Measurements from ENCODE around the gene WAS. TPM values are rescaled to one million over a fixed set of nuclear protein-coding genes. Genes with fewer than 3 reads are reported as not detected.

WAS gene
- total and polyA plus RNA-seq, 2 donors (not counting 1 experiment from before 2014, with no cell fraction given) = 88.7 to 98.0 TPM

DNA sequence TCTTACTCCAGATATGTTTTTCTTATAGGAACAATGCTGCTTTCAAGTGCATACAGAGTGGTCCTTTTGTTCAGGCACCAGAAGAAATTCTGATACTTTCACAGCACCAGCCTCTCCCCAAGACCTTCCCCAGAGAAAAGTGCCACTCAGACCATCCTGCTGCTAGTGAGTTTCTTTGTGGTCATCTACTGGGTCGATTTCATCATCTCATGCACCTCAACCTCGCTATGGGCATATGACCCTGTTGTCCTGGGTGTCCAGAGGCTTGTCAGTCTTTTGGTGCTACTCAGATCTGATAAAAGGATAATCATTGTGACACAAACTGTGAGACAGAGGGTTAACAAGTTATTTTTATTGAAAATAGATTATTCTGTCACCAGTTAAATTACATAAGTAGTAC lies 46.8 kb upstream of the WAS start:
- Mint-ChIP-seq H3K27me3 (no peaks in the 10 kb centered on the region), H3K9me3 (ENCODE audit: insufficient read depth) (no peaks in the 10 kb centered on the region), H3K4me1 (peaks cover 1% of the 10 kb centered on the region), H3K27ac (no peak overlapping the region), H3K4me3 (no peak overlapping the region)
- TF ChIP-seq, protein P1, sequence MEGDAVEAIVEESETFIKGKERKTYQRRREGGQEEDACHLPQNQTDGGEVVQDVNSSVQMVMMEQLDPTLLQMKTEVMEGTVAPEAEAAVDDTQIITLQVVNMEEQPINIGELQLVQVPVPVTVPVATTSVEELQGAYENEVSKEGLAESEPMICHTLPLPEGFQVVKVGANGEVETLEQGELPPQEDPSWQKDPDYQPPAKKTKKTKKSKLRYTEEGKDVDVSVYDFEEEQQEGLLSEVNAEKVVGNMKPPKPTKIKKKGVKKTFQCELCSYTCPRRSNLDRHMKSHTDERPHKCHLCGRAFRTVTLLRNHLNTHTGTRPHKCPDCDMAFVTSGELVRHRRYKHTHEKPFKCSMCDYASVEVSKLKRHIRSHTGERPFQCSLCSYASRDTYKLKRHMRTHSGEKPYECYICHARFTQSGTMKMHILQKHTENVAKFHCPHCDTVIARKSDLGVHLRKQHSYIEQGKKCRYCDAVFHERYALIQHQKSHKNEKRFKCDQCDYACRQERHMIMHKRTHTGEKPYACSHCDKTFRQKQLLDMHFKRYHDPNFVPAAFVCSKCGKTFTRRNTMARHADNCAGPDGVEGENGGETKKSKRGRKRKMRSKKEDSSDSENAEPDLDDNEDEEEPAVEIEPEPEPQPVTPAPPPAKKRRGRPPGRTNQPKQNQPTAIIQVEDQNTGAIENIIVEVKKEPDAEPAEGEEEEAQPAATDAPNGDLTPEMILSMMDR (IDR thresholded peaks at IDR 0.05) = no peak
- TF ChIP-seq EZH2 (IDR thresholded peaks at IDR 0.05; ENCODE audit: borderline replicate concordance, insufficient read depth, low read depth, low read length, poor library complexity, severe bottlenecking) = no peak
- H4K20me1 ChIP-seq (ENCODE audit: control insufficient read depth, insufficient read depth, low read length, poor library complexity, severe bottlenecking) = no peaks in the 10 kb centered on the region
- no peak overlapping the region for H3K9ac ChIP-seq (ENCODE audit: low read length)
- ATAC-seq (ENCODE audit: low read depth) = no peak
- no peaks in the 10 kb centered on the region for H3K27me3 ChIP-seq (replicated peaks in 1 of 4; ENCODE audit: control extremely low read depth in 1 of 4, control insufficient read depth in 3 of 4, insufficient read depth in 4 of 4, low read length in 3 of 4)
- no peaks in the 10 kb centered on the region for H3K9me3 ChIP-seq (ENCODE audit: control extremely low read depth in 1 of 3, control insufficient read depth in 2 of 3, insufficient read depth in 1 of 3, low read length in 2 of 3)
- H2AFZ ChIP-seq (ENCODE audit: insufficient read depth, low read depth, low read length, poor library complexity, severe bottlenecking) = no peak overlapping the region
- H3K4me3 ChIP-seq (ENCODE audit: control extremely low read depth in 1 of 5, extremely low read depth in 1 of 5, insufficient read depth in 1 of 5, low read depth in 2 of 5, low read length in 4 of 5) = no peak overlapping the region
- no peaks in the 10 kb centered on the region for H3K79me2 ChIP-seq (ENCODE audit: control insufficient read depth, insufficient read depth, low read length)
- ChIA-PET CTCF (no interaction called here), POLR2A (no interaction called here)
- intact Hi-C loops (cut with micrococcal nuclease) = no loop called here
- H3K27ac ChIP-seq (ENCODE audit: low read length in 2 of 2) = no peak overlapping the region
- DNase-seq = no peak
- H3K4me1 ChIP-seq (ENCODE audit: control insufficient read depth in 2 of 2, insufficient read depth in 2 of 2, low read length in 2 of 2) = peaks cover 3 to 4% of the 10 kb centered on the region in 2 donors
- no CpG with 5 or more reads among the region's 2 CpGs for whole genome bisulfite sequencing (ENCODE audit: insufficient coverage)
- H3K4me2 ChIP-seq (replicated peaks; ENCODE audit: low read depth, low read length, poor library complexity, severe bottlenecking) = no peak overlapping the region
- H3K36me3 ChIP-seq (replicated peaks in 1 of 2; ENCODE audit: control extremely low read depth in 1 of 2, control insufficient read depth in 1 of 2, extremely low read depth in 1 of 2, insufficient read depth in 2 of 2, low read length in 1 of 2) = no peaks in the 10 kb centered on the region

DNA sequence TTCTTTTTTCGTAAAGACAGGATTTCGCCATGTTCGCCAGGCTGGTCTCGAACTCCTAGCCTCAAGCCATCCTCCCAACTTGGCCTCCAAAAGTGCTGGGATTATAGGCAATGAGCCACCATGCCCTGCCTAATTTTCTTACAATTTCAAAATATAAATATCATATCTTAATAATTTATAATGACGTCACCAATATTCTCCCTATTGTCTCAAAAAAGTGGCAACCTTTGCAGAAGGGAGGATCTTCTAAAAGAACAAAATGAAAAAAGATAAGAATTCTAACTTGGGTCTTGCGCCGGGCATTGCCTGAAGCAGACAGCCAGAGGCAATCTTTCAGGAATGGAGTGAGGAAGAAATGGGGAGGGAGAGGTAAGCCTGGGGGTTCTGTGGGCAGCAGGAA lies 37.9 kb upstream of the WAS start:
- ChIA-PET POLR2A (no interaction called here), CTCF (no interaction called here)
- Histone ChIP-seq H2AFZ (ENCODE audit: insufficient read depth, low read depth, low read length, poor library complexity, severe bottlenecking) (no peak overlapping the region), H3K36me3 (replicated peaks in 1 of 2; ENCODE audit: control extremely low read depth in 1 of 2, control insufficient read depth in 1 of 2, extremely low read depth in 1 of 2, insufficient read depth in 2 of 2, low read length in 1 of 2) (no peaks in the 10 kb centered on the region), H3K79me2 (ENCODE audit: control insufficient read depth, insufficient read depth, low read length) (no peaks in the 10 kb centered on the region), H3K9ac (ENCODE audit: low read length) (no peak overlapping the region), H3K4me1 (ENCODE audit: control insufficient read depth in 2 of 2, insufficient read depth in 2 of 2, low read length in 2 of 2) (no peaks in the 10 kb centered on the region), H3K27ac (ENCODE audit: low read length in 2 of 2) (no peak overlapping the region), H3K4me3 (ENCODE audit: control extremely low read depth in 1 of 5, extremely low read depth in 1 of 5, insufficient read depth in 1 of 5, low read depth in 2 of 5, low read length in 4 of 5) (no peak overlapping the region), H3K9me3 (ENCODE audit: control extremely low read depth in 1 of 3, control insufficient read depth in 2 of 3, insufficient read depth in 1 of 3, low read length in 2 of 3) (no peaks in the 10 kb centered on the region), H4K20me1 (ENCODE audit: control insufficient read depth, insufficient read depth, low read length, poor library complexity, severe bottlenecking) (no peaks in the 10 kb centered on the region), H3K27me3 (replicated peaks in 1 of 4; ENCODE audit: control extremely low read depth in 1 of 4, control insufficient read depth in 3 of 4, insufficient read depth in 4 of 4, low read length in 3 of 4) (no peaks in the 10 kb centered on the region), H3K4me2 (replicated peaks; ENCODE audit: low read depth, low read length, poor library complexity, severe bottlenecking) (no peak overlapping the region)
- H3K27ac Mint-ChIP-seq = no peak overlapping the region
- H3K27me3 Mint-ChIP-seq = no peaks in the 10 kb centered on the region
- ATAC-seq (ENCODE audit: low read depth) (no peak), DNase-seq (no peak)
- 93% methylated on average over 2 of the region's 7 CpGs for WGBS (ENCODE audit: insufficient coverage)
- no peaks in the 10 kb centered on the region for H3K4me1 Mint-ChIP-seq
- no peak for TF ChIP-seq EZH2 (IDR thresholded peaks at IDR 0.05; ENCODE audit: borderline replicate concordance, insufficient read depth, low read depth, low read length, poor library complexity, severe bottlenecking)
- TF ChIP-seq, protein P1 (IDR thresholded peaks at IDR 0.05) = no peak
- H3K9me3 Mint-ChIP-seq (ENCODE audit: insufficient read depth) = no peaks in the 10 kb centered on the region
- no peak overlapping the region for H3K4me3 Mint-ChIP-seq
- intact Hi-C loops (cut with micrococcal nuclease) = loop anchor here (5.0 kb wide), 2 partner anchors 247 to 1192 kb away; no protein-coding TSS in a partner anchor

Measured in B cell (primary cell).